HCT116 (cell line): ENCODE data around the gene AGBL3. TPM values are rescaled to one million over a fixed set of nuclear protein-coding genes. Genes with fewer than 3 reads are reported as not detected.

Experiments used
- ATAC-seq: fragments of 200-7000 bp; cut with Tn5 transposase; 2 replicates; pipeline ENCODE4 v1.9.1; 2020; ENCODE audit warnings: mild to moderate bottlenecking, moderate library complexity
- BruUV-seq: library from RNA; stranded (reverse); fragments of 400-500 nt; replicated peaks from 2 replicates; lab custom pipeline; 2021; lab: Mats Ljungman, UMichigan
- CTCF ChIA-PET: fragments of 300-600 bp; sonication (Branson Sonifier 250); formaldehyde crosslinking; loops from one replicate; lab custom pipeline; 2021; ENCODE audit warnings: antibody characterized with exemption; lab: Charles Lee
- POLR2A ChIA-PET: fragments of 300-600, 350-600 bp; sonication (Branson Sonifier 250); formaldehyde crosslinking; loops from one replicate; lab custom pipeline; 2021; ENCODE audit warnings: antibody characterized with exemption; lab: Charles Lee
- RAD21 ChIA-PET, 2 experiments: fragments of 300-600 bp; sonication (Branson Sonifier 250); formaldehyde crosslinking; loops; one replicate each; lab custom pipeline; 2023; ENCODE audit warnings: low total read pairs in 2 of 2; ENCODE audit not compliant: uncharacterized antibody in 2 of 2, unreplicated experiment in 2 of 2, low non-redundant PET in 1 of 2; lab: Charles Lee
- DNase-seq: peaks from one replicate; pipeline ENCODE4 v3.0.0-alpha.2; 2010; ENCODE audit warnings: low read depth, low spot score
- H2AFZ ChIP-seq: fragments of 200-600 bp; shearing (Covaris generic), sonication (generic); 2 replicates; pipeline ENCODE4 v1.6.1; 2017; ENCODE audit warnings: low read depth, mixed run types, mixed read lengths, antibody characterized with exemption, low read length; ENCODE audit not compliant: poor library complexity, severe bottlenecking
- H3K27ac ChIP-seq: 2 replicates; pipeline ENCODE4 v1.5.1; 2012; ENCODE audit warnings: low read depth, low read length
- H3K27me3 ChIP-seq: fragments of 200-600 bp; sonication (generic); 2 replicates; pipeline ENCODE4 v1.6.1; 2016; ENCODE audit warnings: mixed run types, low read length, mixed read lengths; ENCODE audit not compliant: insufficient read depth
- H3K36me3 ChIP-seq, 2 experiments: fragments of 200-500 bp in 1 of 2; fragments of 200-600 bp in 1 of 2; sonication (Bioruptor generic) in 1 of 2; sonication (generic) in 1 of 2; 2 replicates each; pipeline versions ENCODE4 v1.5.1 to v1.6.1; 2014 to 2016; ENCODE audit warnings: low read length in 2 of 2, inconsistent platforms in 1 of 2, mixed read lengths in 1 of 2, mixed run types in 1 of 2; ENCODE audit not compliant: insufficient read depth in 2 of 2, control insufficient read depth in 1 of 2
- H3K4me1 ChIP-seq, 2 experiments: fragments of 200-600 bp in 1 of 2; sonication (generic) in 1 of 2; 2 replicates each; pipeline versions ENCODE4 v1.5.1 to v1.6.1; 2012 to 2017; ENCODE audit warnings: low read length in 2 of 2, inconsistent platforms in 1 of 2, mild to moderate bottlenecking in 1 of 2, mixed read lengths in 1 of 2, mixed run types in 1 of 2, moderate library complexity in 1 of 2; ENCODE audit not compliant: insufficient read depth in 2 of 2, control insufficient read depth in 1 of 2
- H3K4me2 ChIP-seq: fragments of 200-600 bp; sonication (generic); 2 replicates; pipeline ENCODE4 v1.6.1; 2017; ENCODE audit warnings: mixed run types, low read length, mixed read lengths
- H3K4me3 ChIP-seq, 2 experiments: fragments of 200-600 bp in 1 of 2; sonication (generic) in 1 of 2; replicated peaks in 1 of 2; 2 replicates each; pipeline ENCODE4 v1.5.1; 2011 to 2016; ENCODE audit warnings: low read length in 2 of 2, control low read depth in 1 of 2, low read depth in 1 of 2, mild to moderate bottlenecking in 1 of 2, mixed read lengths in 1 of 2, mixed run types in 1 of 2
- H3K79me2 ChIP-seq: fragments of 200-600 bp; sonication (generic); 2 replicates; pipeline ENCODE4 v1.6.1; 2017; ENCODE audit warnings: mild to moderate bottlenecking, mixed run types, low read length, moderate library complexity, mixed read lengths; ENCODE audit not compliant: insufficient read depth
- H3K9ac ChIP-seq: fragments of 200-600 bp; sonication (generic); 2 replicates; pipeline ENCODE4 v1.6.1; 2016; ENCODE audit warnings: low read length, mixed read lengths
- H3K9me2 ChIP-seq: fragments of 200-600 bp; sonication (generic), shearing (Covaris generic); 2 replicates; pipeline ENCODE4 v1.6.1; 2017; ENCODE audit warnings: mixed run types, mild to moderate bottlenecking, moderate library complexity; ENCODE audit not compliant: insufficient read depth
- H3K9me3 ChIP-seq, 2 experiments: fragments of 200-500 bp in 1 of 2; fragments of 200-600 bp in 1 of 2; sonication (Bioruptor generic) in 1 of 2; sonication (generic) in 1 of 2; 2 replicates each; pipeline ENCODE4 v1.6.1; 2014 to 2017; ENCODE audit warnings: low read length in 2 of 2, mixed read lengths in 2 of 2, inconsistent platforms in 1 of 2, low read depth in 1 of 2, mild to moderate bottlenecking in 1 of 2, mixed run types in 1 of 2, moderate library complexity in 1 of 2; ENCODE audit not compliant: control insufficient read depth in 1 of 2, insufficient read depth in 1 of 2
- H4K20me1 ChIP-seq: fragments of 200-600 bp; sonication (generic), shearing (Covaris generic); 2 replicates; pipeline ENCODE4 v1.6.1; 2017; ENCODE audit warnings: mixed run types, mild to moderate bottlenecking, moderate library complexity; ENCODE audit not compliant: insufficient read depth
- ATF3 ChIP-seq: IDR thresholded peaks from 2 replicates; pipeline ENCODE4 v1.6.1; 2012
- CBX3 ChIP-seq: IDR thresholded peaks from 2 replicates; pipeline ENCODE4 v1.6.1; 2012; ENCODE audit warnings: low read depth
- CEBPB ChIP-seq: IDR thresholded peaks from 2 replicates; pipeline ENCODE4 v1.6.1; 2012; ENCODE audit warnings: low read depth
- CTCF ChIP-seq, 3 experiments: fragments of 200-600 bp in 1 of 3; sonication (generic) in 1 of 3; IDR thresholded peaks in 2 of 3; conservative IDR thresholded peaks in 1 of 3; 2 replicates each; pipeline ENCODE4 v1.5.1; 2012 to 2017; ENCODE audit warnings: low read depth in 2 of 3, low read length in 2 of 3, antibody characterized with exemption in 1 of 3, borderline replicate concordance in 1 of 3, control low read depth in 1 of 3, mild to moderate bottlenecking in 1 of 3, mixed read lengths in 1 of 3, mixed run types in 1 of 3, moderate library complexity in 1 of 3; ENCODE audit not compliant: insufficient read depth in 1 of 3
- EGR1 ChIP-seq: IDR thresholded peaks from 2 replicates; pipeline ENCODE4 v1.6.1; 2012; ENCODE audit warnings: low read depth
- JUND ChIP-seq: IDR thresholded peaks from 2 replicates; pipeline ENCODE4 v1.6.1; 2012
- POLR2A ChIP-seq: IDR thresholded peaks from 2 replicates; pipeline ENCODE4 v1.7.0; 2011; ENCODE audit warnings: borderline replicate concordance; ENCODE audit not compliant: insufficient read depth, insufficient read length; ENCODE audit errors: extremely low read depth
- POLR2AphosphoS5 ChIP-seq: IDR thresholded peaks from 2 replicates; pipeline ENCODE4 v1.6.1; 2011; ENCODE audit warnings: mild to moderate bottlenecking, low read depth, low read length, moderate library complexity
- RAD21 ChIP-seq: IDR thresholded peaks from 2 replicates; pipeline ENCODE4 v1.6.1; 2012; ENCODE audit warnings: low read depth, mild to moderate bottlenecking
- REST ChIP-seq: IDR thresholded peaks from 2 replicates; pipeline ENCODE4 v1.6.1; 2012; ENCODE audit warnings: low read depth
- SIN3A ChIP-seq: IDR thresholded peaks from 2 replicates; pipeline ENCODE4 v1.6.1; 2012; ENCODE audit warnings: low read depth
- SRF ChIP-seq: IDR thresholded peaks from 2 replicates; pipeline ENCODE4 v1.6.1; 2012; ENCODE audit warnings: low read depth
- TCF7L2 ChIP-seq: IDR thresholded peaks from 2 replicates; pipeline ENCODE4 v1.7.0; 2011; ENCODE audit warnings: borderline replicate concordance, inconsistent platforms; ENCODE audit not compliant: insufficient read depth, insufficient read length; ENCODE audit errors: extremely low read depth
- YY1 ChIP-seq: IDR thresholded peaks from 2 replicates; pipeline ENCODE4 v1.6.1; 2011; ENCODE audit warnings: low read length, low read depth, moderate library complexity, mild to moderate bottlenecking; ENCODE audit not compliant: insufficient replicate concordance; ENCODE audit errors: extremely low read depth
- ZBTB33 ChIP-seq: IDR thresholded peaks from 2 replicates; pipeline ENCODE4 v1.6.1; 2011; ENCODE audit warnings: mild to moderate bottlenecking, low read length, moderate library complexity; ENCODE audit not compliant: insufficient replicate concordance; ENCODE audit errors: extremely low read depth
- ZFX ChIP-seq: fragments of 450-650 bp; IDR thresholded peaks from 2 replicates; pipeline ENCODE4 v1.6.1; 2017
- intact Hi-C: fragments of 100-400 bp; cut with micrococcal nuclease; formaldehyde crosslinking; loops from 2 replicates; pipeline ENCODE4 v1.10.0; 2022
- total RNA-seq: library from RNA; stranded (reverse); gene quantifications from one replicate; pipeline ENCODE4 v1.2.1, GENCODE V29; 2021; ENCODE audit not compliant: unreplicated experiment

Gene AGBL3
- total RNA-seq, 1 experiment from 2014 or later, result 1.9 TPM

- no peak for ATAC-seq
- no peak overlapping the region for H2AFZ ChIP-seq
- H3K4me1 ChIP-seq, result peaks cover 8 to 22% of the 10 kb centered on the region in 2 experiments
- no peak for DNase-seq
- no peaks in the 10 kb centered on the region for H3K9me2 ChIP-seq
- peaks cover 0 to 2% of the 10 kb centered on the region in 2 experiments; a peak in 1 of 4 replicates for H3K9me3 ChIP-seq
- no peak overlapping the region for H3K4me3 ChIP-seq
- no peaks in the 10 kb centered on the region for H3K36me3 ChIP-seq
- ChIA-PET RAD21 (no interaction called here), CTCF (no interaction called here)
- BruUV-seq, result no TSS peak
- intact Hi-C loops, result no loop called here
- TF ChIP-seq JUND (no peak), RAD21 (no peak), ATF3 (no peak), CEBPB (no peak), POLR2A (no peak), EGR1 (no peak), SIN3A (no peak), ZFX (no peak), YY1 (no peak), TCF7L2 (no peak), POLR2AphosphoS5 (no peak), REST (no peak), SRF (no peak), CTCF (IDR thresholded peaks at IDR 0.05 in 2 of 3, conservative IDR thresholded peaks at IDR 0.05 in 1 of 3; ENCODE audit: borderline replicate concordance in 1 of 3, insufficient read depth in 1 of 3, low read depth in 2 of 3, low read length in 2 of 3) (no peak), CBX3 (no peak), ZBTB33 (no peak)
- TF ChIP-seq, all 23 proteins: peak for 0
- POLR2A ChIA-PET, result no interaction called here
- no peak overlapping the region for H3K9ac ChIP-seq
- no peaks in the 10 kb centered on the region for H3K27me3 ChIP-seq
- no peak overlapping the region for H3K4me2 ChIP-seq
- no peak overlapping the region for H3K27ac ChIP-seq
- H4K20me1 ChIP-seq, result no peaks in the 10 kb centered on the region
- peaks cover 4% of the 10 kb centered on the region for H3K79me2 ChIP-seq
Measured at GRCh38 chr7:135174941-135175340, 188.6 kb downstream of the AGBL3 start.
